ENCODE results near the gene RPS6KA3. TPM values are rescaled to one million over a fixed set of nuclear protein-coding genes. Genes with fewer than 3 reads are reported as not detected.
"Not testable (repeated sequence)": the region's sequence is repeated elsewhere in the genome, so short reads cannot be mapped to it uniquely, and the experiment has no call there.

The RPS6KA3 gene
- total and polyA plus RNA-seq, 12 donors, result 6.2 to 41.9 (median 34.3) TPM

DNA sequence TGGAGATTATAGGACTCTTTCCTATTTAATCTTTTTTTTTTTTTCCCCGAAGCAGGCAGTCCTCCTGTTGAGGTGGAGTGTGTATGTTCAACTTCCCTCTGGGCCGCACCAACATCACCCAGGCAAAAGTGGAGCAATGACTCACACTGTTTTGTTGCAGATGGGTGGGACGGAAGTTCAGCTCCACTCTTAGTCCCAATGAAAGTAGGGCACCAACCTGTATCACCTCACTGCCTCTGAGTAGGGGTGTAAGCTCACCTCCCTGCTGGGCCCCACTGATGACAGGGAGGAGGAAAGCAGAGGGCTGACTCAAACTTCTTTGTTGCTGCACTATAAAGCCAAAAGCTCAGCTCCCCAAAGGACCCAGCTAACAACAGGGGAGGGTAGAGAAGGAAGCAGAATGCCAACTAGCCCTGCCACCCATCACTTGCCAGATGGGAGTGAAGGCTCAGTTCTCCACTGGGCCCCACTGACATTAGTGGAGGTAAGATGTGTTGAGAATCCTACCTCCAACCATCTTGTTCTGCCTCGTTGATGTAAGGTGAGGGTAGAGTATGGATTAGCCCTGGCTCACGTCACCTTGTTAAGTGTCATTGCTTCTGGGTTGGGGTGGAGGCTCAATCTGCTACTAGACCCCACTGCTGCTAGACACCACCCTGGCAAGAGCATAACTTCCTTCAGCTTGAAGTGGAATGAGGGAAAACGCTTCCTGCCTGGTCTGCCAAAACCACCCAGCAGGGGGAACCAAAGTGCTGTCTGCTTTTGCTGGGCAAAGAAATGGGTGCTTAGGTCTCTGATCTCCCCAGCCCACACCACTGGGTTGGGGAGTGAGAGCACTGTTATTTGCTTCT lies 14.1 kb downstream of the RPS6KA3 start:
- TF ChIP-seq POLR2A (IDR thresholded peaks at IDR 0.05) (no peak), CTCF (IDR thresholded peaks at IDR 0.05) (peak; percentile 39 to 68 (median 52))
- Histone ChIP-seq H3K27me3 (no peaks in the 10 kb centered on the region), H3K4me1 (replicated peaks in 1 of 2) (no peaks in the 10 kb centered on the region), H3K27ac (peak overlapping the region in 1 of 5 donors; percentile 4), H3K36me3 (replicated peaks in 1 of 2) (no peaks in the 10 kb centered on the region), H3K4me3 (no peak overlapping the region), H3K9me3 (replicated peaks in 1 of 3) (no peaks in the 10 kb centered on the region)
- WGBS, 4 donors, result 58 to 67% (median 63%) methylated on average over 3 to 6 of the region's 6 CpGs
- DNase-seq, result peak; percentile 25 to 75 (median 49)
- intact Hi-C loops (cut with DNase I), result loop anchor here in 1 of 2 donors (10.0 kb wide), 1 partner anchor 192 kb away; no protein-coding TSS in a partner anchor

GRCh38 chrX:20251691-20252090 lies 15.0 kb downstream of the RPS6KA3 start:
- intact Hi-C loops (cut with DNase I), result loop anchor here in 1 of 2 donors (10.0 kb wide), 1 partner anchor 193 kb away; no protein-coding TSS in a partner anchor
- Histone ChIP-seq H3K27ac (no peak overlapping the region), H3K36me3 (replicated peaks in 1 of 2) (no peaks in the 10 kb centered on the region), H3K27me3 (no peaks in the 10 kb centered on the region), H3K4me1 (replicated peaks in 1 of 2) (no peaks in the 10 kb centered on the region), H3K9me3 (replicated peaks in 1 of 3) (no peaks in the 10 kb centered on the region), H3K4me3 (no peak overlapping the region)
- TF ChIP-seq CTCF (IDR thresholded peaks at IDR 0.05) (no peak), POLR2A (IDR thresholded peaks at IDR 0.05) (no peak)
- no peak for DNase-seq

GRCh38 chrX:20250146-20250545 lies 16.6 kb downstream of the RPS6KA3 start:
- not testable (repeated sequence) for H3K36me3 ChIP-seq (replicated peaks in 1 of 2); DNase-seq; H3K9me3 ChIP-seq (replicated peaks in 1 of 3); H3K27ac ChIP-seq; H3K4me3 ChIP-seq; H3K4me1 ChIP-seq (replicated peaks in 1 of 2); H3K27me3 ChIP-seq
- intact Hi-C loops (cut with DNase I), result loop anchor here in 1 of 2 donors (10.0 kb wide), 1 partner anchor 195 kb away; no protein-coding TSS in a partner anchor

DNA sequence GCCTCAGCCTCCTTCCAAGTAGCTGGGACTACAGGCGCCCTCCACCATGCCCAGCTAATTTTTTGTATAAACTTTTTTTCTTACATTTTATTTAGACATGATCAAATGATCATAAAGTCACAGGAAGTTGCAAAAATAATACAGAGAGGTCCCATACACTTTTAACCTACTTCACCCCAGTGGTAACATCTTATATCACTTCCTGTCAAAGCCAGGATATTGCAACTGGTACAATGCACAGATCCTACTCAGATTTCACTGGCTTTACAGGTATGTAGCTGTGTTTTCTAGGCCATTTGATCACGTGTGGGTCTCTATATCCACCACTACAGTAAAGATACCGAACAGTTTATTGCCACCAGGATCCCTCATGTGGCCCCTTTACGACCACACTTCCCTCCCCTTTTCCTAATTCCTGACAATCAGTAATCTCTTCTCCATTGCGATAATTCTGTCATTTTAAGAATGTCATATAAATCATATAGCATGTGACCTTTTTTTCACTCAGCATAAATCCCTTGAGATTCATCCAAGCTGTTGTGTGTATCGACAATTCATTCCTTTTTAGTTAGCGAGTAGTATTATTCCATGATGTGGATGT lies 18.0 kb downstream of the RPS6KA3 start:
- Histone ChIP-seq H3K4me1 (replicated peaks in 1 of 2) (peaks cover 4 to 8% of the 10 kb centered on the region in 2 donors), H3K9me3 (replicated peaks in 1 of 3) (no peaks in the 10 kb centered on the region), H3K4me3 (no peak overlapping the region), H3K36me3 (replicated peaks in 1 of 2) (no peaks in the 10 kb centered on the region), H3K27me3 (no peaks in the 10 kb centered on the region), H3K27ac (no peak overlapping the region)
- 78 to 95% (median 89%) methylated on average over 7 of the region's 7 CpGs for WGBS, 4 donors
- no peak for DNase-seq
- intact Hi-C loops (cut with DNase I), result no loop called here
- TF ChIP-seq POLR2A (IDR thresholded peaks at IDR 0.05), result no peak
- TF ChIP-seq CTCF (IDR thresholded peaks at IDR 0.05), result no peak
